Measurements from ENCODE around the gene CDKN2D. TPM values are rescaled to one million over a fixed set of nuclear protein-coding genes. Genes with fewer than 3 reads are reported as not detected.

The CDKN2D gene
- total and polyA plus RNA-seq, 2 of the 8 experiments (the other 6 are each of a cell fraction or from before 2014, with no cell fraction given): 3.0 to 4.0 TPM

DNA sequence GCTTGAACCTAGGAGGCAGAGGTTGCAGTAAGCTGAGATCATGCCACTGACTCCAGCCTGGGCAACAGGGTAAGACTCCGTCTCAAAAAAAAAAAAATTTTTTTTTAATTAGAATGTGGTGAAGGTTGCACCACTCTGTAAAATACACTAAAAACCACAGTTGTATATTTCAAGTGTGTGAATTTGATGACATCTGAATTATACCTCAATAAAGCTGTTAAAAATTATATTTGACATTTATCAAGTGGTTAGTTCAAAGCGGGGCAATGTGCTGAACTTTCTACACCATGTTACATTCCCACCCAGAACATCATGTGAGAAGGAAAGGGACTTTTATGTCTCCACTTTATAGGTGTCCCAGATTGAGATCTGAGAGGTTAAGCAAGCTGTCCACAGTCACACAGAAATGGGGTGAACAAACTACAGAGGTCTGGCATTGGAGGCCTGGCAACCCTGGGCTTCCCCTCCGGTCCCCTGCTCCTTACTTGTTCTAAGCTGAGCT is 45.6 kb downstream of the CDKN2D start:
- Histone ChIP-seq H3K4me2 (ENCODE audit: insufficient read depth in 1 of 2, low read depth in 2 of 2, low read length in 2 of 2) (no peak overlapping the region), H3K79me2 (ENCODE audit: control insufficient read depth in 1 of 2, insufficient read depth in 2 of 2, low read length in 2 of 2) (no peaks in the 10 kb centered on the region), H3K79me1 (ENCODE audit: low read depth, low read length) (no peaks in the 10 kb centered on the region), H2BK12ac (ENCODE audit: low read depth, low read length) (no peak overlapping the region), H4K91ac (replicated peaks; ENCODE audit: insufficient read length, low read length) (no peak overlapping the region), H3K27ac (ENCODE audit: low read depth, low read length) (no peak overlapping the region), H2BK5ac (ENCODE audit: low read depth, low read length) (no peak overlapping the region), H4K5ac (ENCODE audit: insufficient read length, low read depth, low read length) (no peak overlapping the region), H3K9ac (replicated peaks in 1 of 4; ENCODE audit: extremely low read depth in 1 of 4, low read depth in 3 of 4, low read length in 3 of 4) (no peak overlapping the region), H3K27me3 (replicated peaks in 1 of 4; ENCODE audit: control insufficient read depth in 3 of 4, extremely low read depth in 1 of 4, insufficient read depth in 3 of 4, low read length in 3 of 4) (peaks cover 7 to 14% (median 13%) of the 10 kb centered on the region in 4 experiments; a peak in 6 of 7 replicates), H3K4me3 (ENCODE audit: extremely low read depth in 1 of 4, insufficient read depth in 2 of 4, low read depth in 3 of 4, low read length in 4 of 4) (no peak overlapping the region), H3K4ac (replicated peaks; ENCODE audit: insufficient read length, low read depth, low read length) (no peak overlapping the region), H2AFZ (ENCODE audit: low read length) (no peak overlapping the region), H3K56ac (replicated peaks; ENCODE audit: insufficient read length, low read depth, low read length) (no peak overlapping the region), H3K36me3 (ENCODE audit: control insufficient read depth in 2 of 4, insufficient read depth in 4 of 4, low read length in 3 of 4) (no peaks in the 10 kb centered on the region), H3K23me2 (ENCODE audit: low read depth, low read length) (peaks cover 2% of the 10 kb centered on the region; the same call in 1 of the 2 replicates), H2AK5ac (ENCODE audit: low read depth, low read length) (no peak overlapping the region), H3K4me1 (replicated peaks in 1 of 4; ENCODE audit: control insufficient read depth in 3 of 4, insufficient read depth in 4 of 4, low read length in 3 of 4) (peaks cover 0 to 8% (median 4%) of the 10 kb centered on the region in 4 experiments; a peak in 3 of 7 replicates), H3K9me3 (ENCODE audit: insufficient read depth in 2 of 2, low read depth in 1 of 2, low read length in 1 of 2) (no peaks in the 10 kb centered on the region), H3K18ac (ENCODE audit: extremely low read depth, low read length) (no peak overlapping the region), H2BK120ac (replicated peaks; ENCODE audit: low read depth, low read length) (no peak overlapping the region), H2BK20ac (ENCODE audit: low read length) (no peak overlapping the region), H4K20me1 (replicated peaks in 1 of 2; ENCODE audit: control insufficient read depth in 1 of 2, insufficient read depth in 2 of 2, low read length in 2 of 2) (no peaks in the 10 kb centered on the region), H4K8ac (ENCODE audit: extremely low read depth, insufficient read depth, low read length) (no peak overlapping the region), H3K23ac (ENCODE audit: insufficient read length) (no peak overlapping the region), H2BK15ac (ENCODE audit: low read length) (no peak overlapping the region), H3K14ac (ENCODE audit: insufficient read length) (no peak overlapping the region)
- FAIRE-seq: no peak
- POLR2A ChIA-PET (ENCODE audit: partially characterized antibody): interaction anchor here (1.0 to 1.5 kb wide), 3 partner anchors 11 to 30 kb away, joined by 3 to 4 read pairs (median 4); no protein-coding TSS in a partner anchor
- WGBS, 2 experiments (ENCODE audit: extremely low coverage in 1 of 2, insufficient coverage in 1 of 2, insufficient read length in 1 of 2, insufficient replicate concordance in 2 of 2, low coverage in 1 of 2, low lambda C conversion rate in 2 of 2, missing lambda C conversion rate in 1 of 2): 87% methylated on average over 3 of the region's 3 CpGs; no CpG with 5 or more reads in 1 of the 2 experiments
- no peak for DNase-seq (ENCODE audit: low read depth in 1 of 2, low spot score in 2 of 2)
- CTCF ChIA-PET (ENCODE audit: partially characterized antibody): interaction anchor here (0.5 to 2.2 kb wide), 6 partner anchors 9 to 55 kb away, joined by 4 to 10 read pairs (median 8); no protein-coding TSS in a partner anchor
- no peak for TF ChIP-seq RNF2 (IDR thresholded peaks at IDR 0.05; ENCODE audit: borderline replicate concordance, low read depth, low read length, missing control alignments, poor library complexity, severe bottlenecking)
- TF ChIP-seq MAFK (IDR thresholded peaks at IDR 0.05; ENCODE audit: low read depth, low read length): no peak
- no peak for TF ChIP-seq RAD21 (IDR thresholded peaks at IDR 0.05 in 1 of 2, conservative IDR thresholded peaks at IDR 0.05 in 1 of 2; ENCODE audit: low read depth in 2 of 2, low read length in 2 of 2)

Data from H1 (cell line).